SHP77 treated with DMSO at 0.1 percent for 48 hours (cell line): Measurements from ENCODE around the gene RBP7.

Experiments used
- DNase-seq: peaks from one replicate; lab custom pipeline; 2025; lab: John Stamatoyannopoulos, UW

RBP7 gene

DNA sequence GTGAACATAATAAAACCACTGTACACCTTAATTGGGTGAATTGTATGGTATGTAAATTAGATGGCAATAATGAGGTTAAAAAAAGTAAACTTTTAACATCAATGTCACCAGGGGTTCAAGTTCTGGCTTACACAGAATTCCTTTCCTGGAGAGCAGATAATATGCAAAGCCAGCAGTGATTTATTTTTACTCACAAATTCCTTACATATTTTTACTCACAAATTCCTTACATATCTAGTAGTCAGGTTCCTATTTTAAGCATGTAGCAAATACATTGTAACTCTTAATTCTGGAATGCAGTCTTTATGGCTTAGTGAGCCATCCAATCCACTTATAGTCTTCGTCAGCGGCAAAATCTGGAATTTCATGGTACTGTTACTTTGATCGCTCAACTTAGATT lies 34.4 kb downstream of the RBP7 start:
- no peak for DNase-seq

DNA sequence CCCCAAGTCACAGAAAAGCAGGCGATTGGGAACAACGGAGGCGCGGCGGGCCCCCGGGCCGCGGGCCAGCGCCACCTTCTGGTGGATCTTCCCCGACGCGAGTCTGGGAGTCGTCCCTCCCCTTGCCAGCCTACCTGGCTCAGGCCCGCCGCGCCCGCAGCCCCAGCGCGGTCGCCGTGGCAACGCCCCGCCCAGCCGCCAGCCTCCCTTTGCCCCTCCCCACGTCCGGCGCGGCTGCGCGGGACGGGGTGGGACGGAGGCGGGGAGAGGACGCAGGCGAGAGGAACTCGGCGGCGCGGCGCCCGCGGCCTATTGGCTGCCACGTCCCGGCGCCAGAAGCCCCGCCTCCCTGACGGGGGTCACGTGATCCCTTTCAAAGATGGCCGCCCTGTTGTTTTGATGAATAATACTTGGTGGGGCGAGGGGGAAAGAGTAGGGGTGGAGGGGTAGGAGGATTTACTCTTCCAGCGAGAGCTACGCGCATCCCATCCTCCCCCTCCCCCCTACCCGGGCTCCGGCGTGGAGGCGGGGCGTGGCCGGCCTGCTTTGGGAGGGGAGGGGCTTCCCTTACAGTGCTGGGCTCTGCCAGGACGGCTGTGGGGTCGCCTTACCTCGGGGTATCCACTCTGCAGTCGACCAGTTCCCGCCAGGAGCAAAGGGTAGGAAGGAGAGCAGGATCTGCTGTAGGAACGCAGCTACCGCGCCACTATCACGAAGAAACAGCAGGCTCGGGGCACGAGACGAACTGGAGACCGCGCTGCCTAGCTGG lies 35.7 kb downstream of the RBP7 start, which contains the start of gene UBE4B:
UBE4B (plus strand) TSS at position 369 of the 769 bp plus-strand sequence. CDS start 713 bp downstream, outside the sequence.
- peak; percentile 96 for DNase-seq

DNA sequence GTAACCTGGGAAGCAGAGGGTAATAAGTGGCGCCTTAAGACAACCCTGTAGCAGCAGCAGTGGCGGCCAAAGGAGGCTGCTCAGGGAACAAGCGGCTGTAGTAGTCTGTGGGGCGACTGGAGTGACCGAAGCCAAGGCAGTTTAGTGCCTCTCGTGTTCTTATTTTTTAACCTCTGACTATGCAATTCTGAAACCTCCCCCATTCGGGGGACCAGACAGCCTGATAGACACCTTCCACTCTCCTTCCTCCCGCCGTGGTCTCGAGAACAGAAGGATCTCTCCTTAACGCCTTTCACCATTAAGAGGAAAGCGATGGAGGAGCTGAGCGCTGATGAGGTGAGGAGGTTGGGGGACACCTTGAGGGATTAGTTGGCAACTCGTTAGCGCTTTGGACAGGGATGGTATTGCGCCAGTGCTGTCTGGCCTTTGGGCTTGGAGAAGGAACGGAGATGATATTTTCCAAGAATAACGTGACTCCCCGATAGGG lies 36.4 kb downstream of the RBP7 start:
- no peak for DNase-seq

GRCh38 chr1:10042746-10043145 lies 45.7 kb downstream of the RBP7 start:
- no peak for DNase-seq

- no peak for DNase-seq
Observed at GRCh38 chr1:10045480-10046355, 48.7 kb downstream of the RBP7 start.

GRCh38 chr1:10046356-10047085 lies 49.5 kb downstream of the RBP7 start:
- DNase-seq, result no peak

GRCh38 chr1:10048601-10049000 lies 51.6 kb downstream of the RBP7 start:
- DNase-seq, result no peak

GRCh38 chr1:10050611-10051010 lies 53.6 kb downstream of the RBP7 start:
- DNase-seq, result no peak

DNA sequence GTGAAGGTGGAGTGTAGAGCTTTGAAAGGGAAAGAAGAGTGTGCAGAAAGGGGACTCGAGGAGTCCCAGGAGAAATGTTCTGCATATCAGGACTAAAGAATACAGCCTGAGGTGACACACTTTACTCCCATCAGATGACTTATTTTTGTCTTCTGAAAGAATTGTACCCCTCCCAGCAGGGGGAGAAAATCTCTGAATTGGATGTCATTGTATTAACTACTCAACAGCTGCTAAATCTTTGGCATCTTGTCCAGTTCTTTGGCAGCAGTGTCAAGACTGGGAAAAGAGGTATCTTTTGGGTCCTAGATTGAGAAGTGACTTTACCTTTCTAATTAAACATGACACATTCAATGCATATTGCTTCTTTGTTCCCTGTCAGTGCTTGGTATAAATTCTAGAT lies 54.6 kb downstream of the RBP7 start:
- DNase-seq, result no peak

- no peak for DNase-seq
Observed at GRCh38 chr1:10052347-10052746, 55.3 kb downstream of the RBP7 start.

DNA sequence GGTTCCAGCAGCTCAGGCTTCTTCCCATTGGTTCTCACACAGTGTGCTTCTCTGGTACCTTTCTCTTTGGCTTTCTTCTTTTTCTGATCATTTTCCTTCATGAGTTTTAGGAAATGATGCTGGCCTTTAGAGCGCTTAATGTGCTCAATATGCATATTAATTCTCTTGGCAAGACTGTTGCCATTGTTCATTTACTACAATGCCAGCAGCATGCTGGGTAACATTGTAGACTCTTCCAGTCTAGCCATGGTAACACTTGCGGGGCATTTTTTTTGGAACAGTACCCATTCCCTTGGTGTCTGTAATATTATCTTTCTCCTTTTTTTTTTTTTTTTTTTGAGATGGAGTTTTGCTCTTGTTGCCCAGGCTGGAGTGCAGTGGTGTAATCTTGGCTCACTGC lies 57.4 kb downstream of the RBP7 start:
- no peak for DNase-seq

DNA sequence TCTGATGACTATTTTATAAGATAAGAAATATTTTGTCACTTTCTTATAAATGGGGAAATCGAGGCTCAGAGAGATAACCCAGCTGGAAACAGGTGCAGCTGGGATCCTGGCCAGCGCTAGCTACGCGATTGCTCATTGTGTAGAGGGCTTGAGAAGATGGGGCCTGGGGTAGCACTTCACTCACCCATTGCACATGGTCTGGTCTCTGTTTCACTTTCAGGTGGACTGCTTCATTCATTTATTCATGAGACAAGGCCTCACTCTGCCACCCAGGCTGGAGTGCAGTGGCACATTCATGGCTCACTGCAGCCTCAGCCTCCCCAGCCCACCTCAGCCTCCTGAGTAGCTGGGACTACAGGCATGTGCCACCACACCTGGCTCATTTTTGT lies 59.6 kb downstream of the RBP7 start:
- DNase-seq, result no peak

GRCh38 chr1:10057343-10057742 lies 60.3 kb downstream of the RBP7 start:
- no peak for DNase-seq

GRCh38 chr1:10057796-10058195 lies 60.8 kb downstream of the RBP7 start:
- DNase-seq, result no peak

DNA sequence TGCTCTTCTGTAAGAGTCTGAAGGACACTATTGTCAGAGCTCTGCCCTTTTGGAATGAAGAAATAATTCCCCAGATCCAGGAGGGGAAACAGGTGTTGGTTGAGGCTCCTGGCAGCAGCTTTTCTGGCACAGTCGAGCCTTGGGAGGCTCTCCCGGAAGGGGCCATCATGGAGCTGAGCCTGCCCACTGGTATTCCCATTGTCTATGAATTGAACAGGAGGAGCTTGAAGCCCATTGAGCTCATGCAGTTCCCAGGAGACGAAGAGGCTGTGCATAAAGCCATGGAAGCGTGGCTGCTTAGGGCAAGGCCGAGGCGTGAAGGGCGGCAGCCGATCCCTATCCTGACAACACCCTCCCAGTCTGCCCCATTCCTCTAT lies 62.3 kb downstream of the RBP7 start:
- DNase-seq, result no peak

DNA sequence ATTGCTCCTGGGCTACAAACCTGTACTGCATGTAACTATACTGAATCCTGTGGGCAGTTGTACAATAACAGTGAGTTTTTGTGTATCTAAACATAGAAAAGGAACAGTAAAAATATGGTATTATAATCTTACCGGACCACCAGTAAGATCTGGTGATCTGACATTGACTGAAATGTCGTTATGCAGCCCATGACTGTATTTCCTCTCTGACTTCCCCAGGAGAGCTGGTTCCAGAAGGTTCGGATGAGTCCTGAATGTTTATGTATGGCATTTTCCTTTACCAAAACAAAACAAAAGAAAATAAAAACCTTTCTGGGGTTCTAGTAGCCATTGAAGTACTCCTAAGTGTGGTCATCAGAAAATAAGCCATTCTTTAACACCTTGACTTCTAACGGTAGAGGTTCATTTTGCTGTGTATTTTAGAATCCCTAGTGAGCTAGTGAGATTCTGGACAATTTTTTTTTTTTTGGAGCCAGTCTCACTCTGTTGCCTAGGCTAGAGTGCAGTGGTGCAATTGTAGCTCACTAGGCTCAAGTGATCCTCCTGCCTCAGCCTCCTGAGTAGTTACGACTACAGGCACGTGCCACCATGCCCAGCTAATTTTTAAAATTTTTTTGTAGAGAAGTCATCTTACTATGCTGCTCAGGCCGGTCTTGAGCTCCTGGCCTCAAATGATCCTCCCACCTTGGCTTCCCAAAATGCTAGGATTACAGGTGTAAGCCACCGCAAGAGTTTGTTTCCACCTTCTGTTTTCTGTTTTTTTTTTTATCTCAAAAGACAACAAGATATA lies 63.5 kb downstream of the RBP7 start:
- DNase-seq, result no peak

DNA sequence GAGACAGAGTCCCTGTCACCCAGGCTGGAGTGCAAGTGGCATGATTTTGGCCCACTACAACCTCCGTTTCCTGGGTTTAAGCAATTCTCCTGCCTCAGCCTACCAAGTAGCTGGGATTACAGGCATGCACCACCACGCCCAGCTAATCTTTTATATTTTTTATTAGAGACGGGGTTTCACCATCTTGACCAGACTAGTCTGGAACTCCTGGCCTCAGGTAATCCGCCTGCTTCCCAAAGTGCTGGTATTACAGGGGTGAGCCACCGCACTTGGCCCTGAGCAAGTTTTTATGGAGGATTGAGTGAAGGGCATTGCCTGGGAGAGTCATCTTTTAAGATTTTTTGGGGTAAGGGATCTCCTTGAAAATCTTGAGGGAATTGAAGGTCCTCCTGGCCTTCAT lies 64.2 kb downstream of the RBP7 start:
- DNase-seq, result no peak

DNA sequence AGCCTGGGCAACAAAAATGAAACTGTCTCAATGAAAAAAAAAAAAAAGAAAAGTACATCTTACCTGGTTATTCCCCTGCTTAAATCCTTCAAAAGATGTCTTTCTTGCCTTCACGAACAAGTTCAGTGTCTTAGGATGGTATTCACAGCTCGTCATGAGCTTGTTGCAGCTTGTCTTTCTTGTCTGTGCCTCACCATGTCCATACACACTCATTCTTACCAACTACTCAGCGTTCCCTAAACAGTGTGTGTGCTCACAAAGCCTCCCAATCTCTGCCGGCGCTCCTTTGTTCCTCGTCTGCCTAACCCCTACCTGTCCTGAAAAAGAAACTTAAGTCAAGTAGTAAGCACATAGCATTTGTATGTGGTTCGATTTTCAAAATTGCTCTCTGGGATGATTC lies 66.8 kb downstream of the RBP7 start:
- DNase-seq, result no peak

- no peak for DNase-seq
Observed at GRCh38 chr1:10064416-10065343, 67.7 kb downstream of the RBP7 start.

DNA sequence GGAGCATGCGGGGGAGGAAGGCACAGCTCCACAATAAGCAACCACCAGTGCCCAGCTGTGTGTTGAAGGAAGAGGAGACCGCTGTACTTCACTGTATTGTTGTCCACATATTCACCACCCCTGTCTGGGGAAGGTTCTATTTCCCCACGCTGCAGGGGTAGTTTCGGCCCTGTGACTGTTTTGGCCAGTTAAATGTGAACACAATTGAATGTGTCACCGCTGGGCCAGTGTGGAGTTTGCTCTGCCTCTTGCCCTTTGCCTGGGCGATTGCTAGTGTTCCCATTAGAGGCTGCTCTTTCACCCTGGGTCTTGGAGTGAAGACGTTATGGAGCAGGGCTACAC lies 68.3 kb downstream of the RBP7 start:
- no peak for DNase-seq
